Inflammatory macrophage treated with lipopolysaccharide for 1 hour (primary cell): ENCODE data around the gene THAP7.
A peak's percentile ranks its signal among the peaks of the same experiment; 100 is the strongest.

Source experiments
- DNase-seq, 2 donors: peaks; one replicate each; pipeline ENCODE4 v3.0.0-alpha.2; 2020 to 2022

THAP7 gene

GRCh38 chr22:21030621-21031544 lies 29.0 kb upstream of the THAP7 start:
- no peak for DNase-seq

GRCh38 chr22:21030032-21030431 lies 28.1 kb upstream of the THAP7 start:
- no peak for DNase-seq

DNA sequence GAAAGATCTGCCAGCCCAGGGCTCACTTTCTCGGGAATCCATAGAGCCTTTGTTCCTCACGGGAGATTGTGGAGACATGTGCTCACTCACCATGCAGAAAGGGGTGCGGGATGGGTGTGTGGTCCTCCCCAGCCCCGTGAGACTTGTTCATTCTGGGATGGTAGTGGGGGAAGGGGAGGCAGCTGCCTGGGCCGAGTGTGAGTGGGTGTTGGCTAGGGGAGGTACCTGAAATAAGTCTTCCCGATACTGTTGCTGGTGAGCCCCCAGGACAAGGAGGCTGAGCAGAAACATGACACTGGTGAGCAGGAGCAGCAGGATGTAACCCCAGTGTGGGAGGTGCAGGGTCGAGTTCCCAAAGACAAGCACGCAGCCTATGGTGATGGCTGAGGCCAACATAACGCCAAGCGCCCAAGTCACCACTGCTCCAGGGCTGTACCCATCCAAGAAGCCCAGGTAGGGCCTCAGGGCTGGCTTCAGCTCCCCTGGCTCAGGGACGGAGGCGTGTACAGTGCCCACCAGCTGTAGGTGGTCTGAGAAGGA lies 27.6 kb upstream of the THAP7 start:
- DNase-seq: no peak

- DNase-seq: no peak
These were observed 26.6 kb upstream of the THAP7 start for GRCh38 chr22:21028277-21029251.

- DNase-seq: no peak
These were observed 25.1 kb upstream of the THAP7 start for GRCh38 chr22:21026783-21027692.

- DNase-seq: no peak
These were observed 24.1 kb upstream of the THAP7 start for GRCh38 chr22:21025763-21026755.

- no peak for DNase-seq
These were observed 23.3 kb upstream of the THAP7 start for GRCh38 chr22:21025266-21025665.

DNA sequence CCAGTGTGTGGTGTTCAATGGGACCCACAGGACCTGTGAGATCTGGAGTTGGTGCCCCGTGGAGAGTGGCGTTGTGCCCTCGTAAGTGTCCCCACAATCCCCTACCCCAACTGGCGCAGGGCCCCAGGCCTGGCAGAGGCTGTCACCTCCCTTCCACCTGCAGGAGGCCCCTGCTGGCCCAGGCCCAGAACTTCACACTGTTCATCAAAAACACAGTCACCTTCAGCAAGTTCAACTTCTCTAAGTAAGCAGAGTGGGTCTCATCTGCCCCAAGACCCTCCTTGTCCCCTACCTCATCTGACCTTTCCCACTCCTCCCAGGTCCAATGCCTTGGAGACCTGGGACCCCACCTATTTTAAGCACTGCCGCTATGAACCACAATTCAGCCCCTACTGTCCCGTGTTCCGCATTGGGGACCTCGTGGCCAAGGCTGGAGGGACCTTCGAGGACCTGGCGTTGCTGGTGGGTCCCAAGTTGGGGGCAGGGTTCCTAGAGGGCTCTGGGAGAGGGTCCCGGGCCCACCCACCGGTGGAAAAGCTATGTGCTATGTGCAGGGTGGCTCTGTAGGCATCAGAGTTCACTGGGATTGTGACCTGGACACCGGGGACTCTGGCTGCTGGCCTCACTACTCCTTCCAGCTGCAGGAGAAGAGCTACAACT lies 21.2 kb upstream of the THAP7 start:
- DNase-seq: no peak

- no peak for DNase-seq
These were observed 20.6 kb upstream of the THAP7 start for GRCh38 chr22:21022507-21022906.

DNA sequence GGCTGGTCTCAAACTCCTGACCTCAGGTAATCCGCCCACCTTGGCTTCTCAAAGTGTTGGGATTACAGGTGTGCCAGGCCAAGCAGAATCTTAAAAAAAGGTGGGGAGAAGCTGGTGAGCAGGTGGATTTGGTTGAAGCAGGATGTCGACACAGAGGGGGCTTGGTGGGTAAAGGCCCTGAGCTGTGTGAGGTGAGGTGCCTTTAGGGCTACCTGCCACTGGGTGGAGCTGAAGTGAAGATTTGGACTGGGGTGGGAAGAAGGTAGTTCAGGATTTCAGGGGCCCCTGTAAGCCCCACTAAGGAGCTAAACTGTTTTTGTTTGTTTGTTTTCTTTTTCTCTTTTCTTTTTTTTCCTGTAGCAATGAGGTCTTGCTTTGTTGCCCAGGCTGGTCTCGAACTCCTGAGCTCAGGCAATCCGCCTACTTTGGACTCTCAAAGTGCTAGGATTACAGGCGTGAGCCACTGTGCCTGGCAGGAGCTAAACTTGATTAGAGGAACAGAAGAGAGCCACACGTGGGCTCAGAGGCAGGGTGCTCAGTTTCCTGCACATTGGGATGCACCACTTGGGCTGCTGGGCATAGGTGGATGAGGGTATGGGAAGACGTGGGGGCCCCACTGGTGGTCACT lies 19.0 kb upstream of the THAP7 start:
- DNase-seq: peak in 1 of 2 donors; percentile 4

GRCh38 chr22:21018314-21018713 lies 16.4 kb upstream of the THAP7 start:
- DNase-seq: no peak

- no peak for DNase-seq
These were observed 14.9 kb upstream of the THAP7 start for GRCh38 chr22:21016644-21017420.

DNA sequence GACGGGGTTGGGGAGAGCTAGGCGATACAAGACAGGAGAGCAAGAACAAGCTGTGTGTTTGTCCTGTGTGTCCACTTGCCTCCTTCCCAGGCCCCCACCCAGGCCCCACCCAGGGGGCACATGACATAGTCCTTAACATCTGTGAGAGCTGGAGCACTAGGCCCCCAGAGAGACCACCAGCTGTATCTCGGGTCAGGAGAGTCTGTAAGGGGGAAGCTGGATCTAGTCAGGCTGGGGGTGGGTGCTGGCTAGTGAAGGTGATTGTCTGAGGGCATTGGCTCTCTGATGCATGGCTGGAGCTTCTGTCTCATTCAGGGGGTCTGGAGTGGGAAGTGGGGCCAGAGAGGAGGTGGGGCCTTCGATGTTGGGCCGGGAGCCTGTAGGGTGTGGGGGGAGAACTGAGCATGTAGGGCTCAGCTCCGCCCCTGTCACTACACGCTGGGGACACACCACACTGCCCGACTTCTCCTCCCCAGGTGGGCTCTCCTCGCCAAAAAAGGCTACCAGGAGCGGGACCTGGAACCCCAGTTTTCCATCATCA lies 13.6 kb upstream of the THAP7 start:
- no peak for DNase-seq

GRCh38 chr22:21014726-21015465 lies 13.0 kb upstream of the THAP7 start, which contains the start of gene P2RX6:
Gene P2RX6, plus strand, starts transcription at chr22:21015165. Its CDS starts 10 bp downstream, at chr22:21015175.
- peak; percentile 8 to 36 for DNase-seq

DNA sequence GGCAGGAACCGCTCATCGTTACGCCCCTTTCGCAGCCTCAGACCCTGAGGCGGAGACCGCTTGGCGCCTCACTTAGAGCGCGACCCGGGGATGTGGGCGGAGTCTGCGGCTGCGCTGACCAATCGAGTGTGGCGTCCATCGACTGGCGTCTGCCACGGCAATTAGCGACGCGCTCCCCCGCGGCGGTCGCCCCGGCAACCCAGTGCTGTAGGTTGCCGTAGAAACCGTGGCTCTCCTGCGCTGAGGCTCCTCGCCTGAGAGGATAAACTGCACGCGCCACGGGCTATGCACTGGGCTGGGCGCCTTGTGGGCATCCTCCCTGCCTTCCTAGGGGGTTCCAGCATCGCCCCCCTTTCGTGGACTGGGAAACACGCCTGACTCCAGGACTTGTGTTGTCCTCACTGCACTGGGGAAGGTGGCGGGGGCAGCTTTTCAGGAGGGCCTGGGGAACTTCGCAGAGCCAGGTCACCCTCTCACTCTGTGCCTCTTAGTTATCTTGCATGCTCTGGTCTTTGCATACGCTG lies 12.3 kb upstream of the THAP7 start:
- peak; percentile 60 to 69 for DNase-seq

GRCh38 chr22:21013657-21014201 lies 11.8 kb upstream of the THAP7 start:
- no peak for DNase-seq
